Ovary (tissue), 3 donors: ENCODE results near the gene UBR3.

ENCODE experiments used
- CTCF ChIP-seq, 3 donors: fragments of 450-650 bp in 2 of 3; fragments of 200-600 bp in 1 of 3; IDR thresholded peaks; one replicate each; pipeline versions ENCODE4 v1.5.1 to v1.8.0; 2016 to 2022; ENCODE audit warnings: antibody characterized with exemption in 3 of 3, mild to moderate bottlenecking in 1 of 3
- EP300 ChIP-seq: sonication (generic); formaldehyde crosslinking; IDR thresholded peaks from one replicate; pipeline ENCODE4 v1.6.1; 2017; ENCODE audit warnings: antibody characterized with exemption
- POLR2A ChIP-seq: fragments of 450-650 bp; IDR thresholded peaks from one replicate; pipeline ENCODE4 v1.6.1; 2017; ENCODE audit warnings: antibody characterized with exemption, mild to moderate bottlenecking, moderate library complexity
- donor health status: DM: no; HTN: no; CAD: no.

- TF ChIP-seq CTCF (IDR thresholded peaks at IDR 0.05) (no peak), POLR2A (no peak), EP300 (no peak)
Measured at GRCh38 chr2:170029551-170029950, 202.3 kb downstream of the UBR3 start.
